Panc1 (cell line): ENCODE measurements around the gene SCRN2.

Source experiments
- CTCF ChIP-seq: fragments of 450-650 bp; IDR thresholded peaks from 2 replicates; pipeline ENCODE4 v1.5.1; 2017; ENCODE audit warnings: mild to moderate bottlenecking
- POLR2AphosphoS5 ChIP-seq: IDR thresholded peaks from 2 replicates; pipeline ENCODE4 v1.6.1; 2012; ENCODE audit warnings: mild to moderate bottlenecking, low read depth, low read length, moderate library complexity

DNA sequence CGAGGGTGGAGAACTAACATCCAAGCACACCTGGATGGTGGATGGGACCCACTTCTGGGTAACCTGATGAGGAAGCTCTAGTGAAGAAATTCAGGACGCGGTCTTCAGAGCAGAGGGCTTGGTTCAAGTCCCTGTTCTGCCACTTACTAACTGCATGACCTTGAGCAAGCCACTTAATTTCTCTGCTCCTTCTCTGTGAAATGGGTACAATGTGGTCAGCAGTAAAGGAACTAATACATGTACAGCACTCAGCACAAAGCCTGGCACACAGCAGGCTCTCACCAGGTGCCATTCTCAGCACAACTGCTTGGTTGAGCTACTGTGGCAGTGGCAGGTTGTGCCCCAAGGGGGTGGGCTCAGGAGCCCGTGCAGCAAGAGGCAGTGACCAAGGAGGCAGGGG, 17.6 kb downstream of the SCRN2 start:
- TF ChIP-seq CTCF (no peak), POLR2AphosphoS5 (no peak)
